Measurements from ENCODE around the gene RC3H1. TPM values are rescaled to one million over a fixed set of nuclear protein-coding genes. Genes with fewer than 3 reads are reported as not detected.

Gene RC3H1
- total RNA-seq, 4 donors from 2014 or later: 28.0 to 35.2 (median 31.1) TPM

- no peak for TF ChIP-seq CTCF (IDR thresholded peaks at IDR 0.05; ENCODE audit: low read depth)
These were observed 128.0 kb downstream of the RC3H1 start for GRCh38 chr1:173894189-173894588.

GRCh38 chr1:173893611-173894010 is 128.5 kb downstream of the RC3H1 start:
- no peak for TF ChIP-seq CTCF (IDR thresholded peaks at IDR 0.05; ENCODE audit: low read depth)

GRCh38 chr1:173889885-173890284 is 132.3 kb downstream of the RC3H1 start:
- no peak for TF ChIP-seq CTCF (IDR thresholded peaks at IDR 0.05; ENCODE audit: low read depth)

GRCh38 chr1:173888749-173889148 is 133.4 kb downstream of the RC3H1 start:
- no peak for TF ChIP-seq CTCF (IDR thresholded peaks at IDR 0.05; ENCODE audit: low read depth)

- no peak for TF ChIP-seq CTCF (IDR thresholded peaks at IDR 0.05; ENCODE audit: low read depth)
These were observed 134.5 kb downstream of the RC3H1 start for GRCh38 chr1:173887627-173888026.

- TF ChIP-seq CTCF (IDR thresholded peaks at IDR 0.05; ENCODE audit: low read depth): no peak
These were observed 135.2 kb downstream of the RC3H1 start for GRCh38 chr1:173886746-173887611.

GRCh38 chr1:173884701-173885100 is 137.5 kb downstream of the RC3H1 start:
- TF ChIP-seq CTCF (IDR thresholded peaks at IDR 0.05; ENCODE audit: low read depth): no peak

Small RNA genes lying within 50 kb of the gene (small RNA-seq; reads per million reads assigned to genes)
- gene RNA5SP67 (not detected), gene RNA5SP68 (not detected)

Other genes with a start within 250 kb of the RC3H1 start
- 10 to 100 TPM; 13.3 to 21.4 (median 15.6) TPM for gene DARS2, start 197.7 kb downstream of the RC3H1 start, total RNA-seq
- 1 to 10 TPM; 4.9 to 8.5 (median 6.2) TPM for gene CENPL, start 197.5 kb downstream of the RC3H1 start, total RNA-seq
- gene GAS5, start 154.4 kb downstream of the RC3H1 start, total RNA-seq: 100 to 1,000 TPM; 330 to 419 (median 355) TPM
- gene ZBTB37, start 154.0 kb downstream of the RC3H1 start, total RNA-seq: 10 to 100 TPM; 15.8 to 17.6 (median 17.2) TPM
- gene SERPINC1, start 105.0 kb downstream of the RC3H1 start, total RNA-seq: under 1 TPM in 1 of 4 donors, not detected in 3; 0.51 TPM
- gene RABGAP1L, start 137.2 kb upstream of the RC3H1 start, total RNA-seq: 10 to 100 TPM; 39.9 to 77.4 (median 48.7) TPM